HG03469 (cell line): ENCODE results near the gene SORBS2.

Experiments used
- ATAC-seq: cut with Tn5 transposase; IDR thresholded peaks from one replicate; pipeline ENCODE4 v1.9.1; 2021; ENCODE audit warnings: mild to moderate bottlenecking, moderate library complexity, moderate number of reproducible peaks; ENCODE audit not compliant: unreplicated experiment

Gene SORBS2

GRCh38 chr4:185536411-185536709, 275.6 kb downstream of the SORBS2 start:
- no peak for ATAC-seq

GRCh38 chr4:185535612-185536410, 276.2 kb downstream of the SORBS2 start:
- no peak for ATAC-seq
